GM20000 (cell line): Measurements from ENCODE around the gene ZBTB34.

Experiments used
- DNase-seq: peaks from one replicate; pipeline ENCODE4 v3.0.0; 2012; ENCODE audit warnings: low spot score
- TF ChIP-seq, protein P1 (sequence below): IDR thresholded peaks from 2 replicates; pipeline ENCODE4 v1.5.1; 2012; ENCODE audit warnings: mild to moderate bottlenecking, control low read depth; ENCODE audit errors: extremely low read depth, missing control alignments

ZBTB34 gene

DNA sequence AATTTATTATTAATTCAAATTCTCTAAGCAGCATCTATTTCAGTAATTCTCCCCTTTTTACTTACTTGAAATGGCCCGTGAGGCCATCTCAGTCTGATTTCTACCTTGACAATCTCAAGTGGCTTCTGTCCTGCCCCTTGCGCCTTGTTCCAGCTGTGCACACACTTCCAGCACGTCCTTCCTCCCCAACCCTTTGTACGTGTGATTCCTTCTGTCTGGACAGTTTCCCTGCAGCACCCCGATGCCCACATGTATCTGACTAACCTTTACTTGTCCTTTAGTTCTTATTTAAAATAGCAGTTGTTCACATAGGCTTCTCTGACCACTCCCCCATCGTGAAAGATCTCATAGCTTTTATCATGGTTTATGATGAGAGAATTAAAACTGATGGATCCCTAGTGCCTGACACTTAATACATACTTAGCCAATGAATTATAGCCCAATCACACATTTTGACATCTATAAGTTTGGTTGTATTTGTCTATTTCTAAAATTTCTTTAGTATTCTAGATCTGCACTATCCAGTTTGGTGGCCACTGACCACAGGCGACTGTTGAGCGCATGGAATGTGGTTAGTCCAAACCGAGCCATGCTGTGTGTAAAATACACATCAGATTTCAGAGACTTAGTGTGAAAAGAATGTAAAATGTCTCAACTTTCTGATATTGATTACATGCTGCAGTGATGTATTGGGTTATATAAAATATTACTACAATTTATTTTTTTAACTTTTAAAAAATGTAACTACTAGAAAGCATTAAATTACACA lies 14.3 kb downstream of the ZBTB34 start:
- no peak for DNase-seq
- TF ChIP-seq, protein P1, sequence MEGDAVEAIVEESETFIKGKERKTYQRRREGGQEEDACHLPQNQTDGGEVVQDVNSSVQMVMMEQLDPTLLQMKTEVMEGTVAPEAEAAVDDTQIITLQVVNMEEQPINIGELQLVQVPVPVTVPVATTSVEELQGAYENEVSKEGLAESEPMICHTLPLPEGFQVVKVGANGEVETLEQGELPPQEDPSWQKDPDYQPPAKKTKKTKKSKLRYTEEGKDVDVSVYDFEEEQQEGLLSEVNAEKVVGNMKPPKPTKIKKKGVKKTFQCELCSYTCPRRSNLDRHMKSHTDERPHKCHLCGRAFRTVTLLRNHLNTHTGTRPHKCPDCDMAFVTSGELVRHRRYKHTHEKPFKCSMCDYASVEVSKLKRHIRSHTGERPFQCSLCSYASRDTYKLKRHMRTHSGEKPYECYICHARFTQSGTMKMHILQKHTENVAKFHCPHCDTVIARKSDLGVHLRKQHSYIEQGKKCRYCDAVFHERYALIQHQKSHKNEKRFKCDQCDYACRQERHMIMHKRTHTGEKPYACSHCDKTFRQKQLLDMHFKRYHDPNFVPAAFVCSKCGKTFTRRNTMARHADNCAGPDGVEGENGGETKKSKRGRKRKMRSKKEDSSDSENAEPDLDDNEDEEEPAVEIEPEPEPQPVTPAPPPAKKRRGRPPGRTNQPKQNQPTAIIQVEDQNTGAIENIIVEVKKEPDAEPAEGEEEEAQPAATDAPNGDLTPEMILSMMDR, result no peak

DNA sequence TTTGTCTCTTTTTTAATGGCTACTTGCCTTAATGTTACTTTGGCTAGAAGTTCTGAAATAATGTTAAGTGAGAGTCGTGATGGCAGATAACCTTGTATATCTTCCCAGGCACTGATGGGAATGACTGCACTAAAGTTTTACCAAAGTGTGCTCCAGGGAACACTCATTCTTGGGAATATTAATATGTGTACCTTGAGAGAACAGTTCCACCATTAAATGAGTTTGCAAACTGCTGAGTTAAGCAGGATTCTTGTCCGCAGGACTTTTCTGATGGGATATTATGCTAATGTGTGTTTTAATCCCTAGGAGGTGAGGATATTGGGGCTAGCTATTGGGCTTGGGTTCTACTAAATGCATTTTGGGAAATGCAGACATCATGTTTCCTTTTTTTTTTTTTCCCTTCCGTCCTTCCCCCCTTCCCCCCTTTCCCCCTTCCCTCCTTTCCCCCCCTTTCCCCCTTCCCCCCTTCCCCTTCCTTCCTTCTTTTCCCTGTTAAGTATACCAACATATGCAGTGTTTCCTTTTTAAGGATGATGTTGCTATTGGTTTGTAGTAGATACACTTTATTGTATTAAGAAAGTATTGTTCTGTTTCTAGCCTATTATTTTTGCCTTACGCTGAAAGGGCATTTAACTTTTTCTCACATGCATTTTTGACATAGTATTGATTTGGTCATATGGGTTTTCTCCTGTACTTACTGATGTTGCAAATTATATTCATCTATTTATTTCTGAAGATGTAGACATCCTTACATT lies 15.5 kb downstream of the ZBTB34 start:
- DNase-seq, result no peak
- TF ChIP-seq, protein P1, result no peak

DNA sequence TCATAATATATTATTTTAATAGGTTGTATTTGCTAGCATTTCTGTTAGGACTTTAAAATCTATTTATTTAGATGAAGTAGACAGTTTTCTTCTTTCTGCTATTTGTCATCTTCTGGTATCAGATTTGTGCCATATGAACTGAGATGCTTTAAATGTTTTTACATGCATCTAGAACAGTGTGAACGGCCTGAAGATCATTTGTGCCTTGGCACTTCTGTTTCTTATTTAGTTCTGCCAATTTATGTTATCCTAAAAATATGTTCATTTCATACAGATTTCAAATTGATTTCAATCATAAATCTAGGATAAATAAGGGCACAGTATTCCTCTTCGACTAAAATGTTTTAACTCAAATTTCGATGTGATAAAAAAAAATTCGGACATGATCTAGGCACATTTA lies 16.1 kb downstream of the ZBTB34 start:
- TF ChIP-seq, protein P1, result no peak
- no peak for DNase-seq

DNA sequence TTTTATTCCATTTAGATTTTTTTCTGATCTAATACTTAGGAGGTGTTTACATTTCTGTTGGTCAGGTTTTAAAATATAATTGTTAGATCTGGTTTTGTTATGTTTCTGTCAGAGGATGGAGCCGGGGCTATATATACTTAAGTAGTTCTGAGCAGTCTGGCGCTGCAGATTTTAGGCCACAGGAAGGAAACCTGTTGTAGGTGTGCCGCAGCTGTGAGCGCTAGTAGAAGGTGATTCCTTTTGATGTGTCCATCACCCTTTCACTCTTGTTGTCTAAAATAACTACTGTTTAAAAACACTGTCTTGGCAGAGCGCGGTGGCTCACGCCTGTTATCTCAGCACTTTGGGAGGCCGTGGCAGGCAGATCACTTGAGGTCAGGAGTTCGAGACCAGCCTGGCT lies 17.0 kb downstream of the ZBTB34 start:
- TF ChIP-seq, protein P1, result no peak
- DNase-seq, result no peak

DNA sequence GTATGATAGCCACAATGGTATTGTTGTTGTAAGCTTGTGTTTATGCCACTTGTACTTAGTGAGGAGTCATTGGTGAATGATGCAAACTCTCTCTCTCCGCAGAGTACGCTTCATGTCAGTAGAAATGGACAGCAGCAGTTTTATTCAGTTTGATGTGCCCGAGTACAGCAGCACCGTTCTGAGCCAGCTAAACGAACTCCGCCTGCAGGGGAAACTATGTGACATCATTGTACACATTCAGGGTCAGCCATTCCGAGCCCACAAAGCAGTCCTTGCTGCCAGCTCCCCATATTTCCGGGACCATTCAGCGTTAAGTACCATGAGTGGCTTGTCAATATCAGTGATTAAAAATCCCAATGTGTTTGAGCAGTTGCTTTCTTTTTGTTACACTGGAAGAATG lies 18.8 kb downstream of the ZBTB34 start:
- no peak for DNase-seq
- TF ChIP-seq, protein P1, result no peak

DNA sequence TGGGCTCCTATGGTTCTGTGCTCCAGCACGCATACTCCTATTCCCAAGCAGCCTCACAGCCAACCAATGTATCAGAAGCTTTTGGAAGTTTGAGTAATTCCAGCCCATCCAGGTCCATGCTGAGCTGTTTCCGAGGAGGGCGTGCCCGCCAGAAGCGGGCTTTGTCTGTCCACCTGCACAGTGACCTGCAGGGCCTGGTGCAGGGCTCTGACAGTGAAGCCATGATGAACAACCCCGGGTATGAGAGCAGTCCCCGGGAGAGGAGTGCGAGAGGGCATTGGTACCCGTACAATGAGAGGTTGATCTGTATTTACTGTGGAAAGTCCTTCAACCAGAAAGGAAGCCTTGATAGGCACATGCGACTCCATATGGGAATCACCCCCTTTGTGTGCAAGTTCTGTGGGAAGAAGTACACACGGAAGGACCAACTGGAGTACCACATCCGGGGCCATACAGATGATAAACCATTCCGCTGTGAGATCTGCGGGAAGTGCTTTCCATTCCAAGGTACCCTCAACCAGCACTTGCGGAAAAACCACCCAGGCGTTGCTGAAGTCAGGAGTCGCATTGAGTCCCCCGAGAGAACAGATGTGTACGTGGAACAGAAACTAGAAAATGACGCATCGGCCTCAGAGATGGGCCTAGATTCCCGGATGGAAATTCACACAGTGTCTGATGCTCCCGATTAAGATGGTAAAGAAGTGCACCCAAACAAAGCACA lies 19.9 kb downstream of the ZBTB34 start:
- no peak for DNase-seq
- TF ChIP-seq, protein P1, result no peak

DNA sequence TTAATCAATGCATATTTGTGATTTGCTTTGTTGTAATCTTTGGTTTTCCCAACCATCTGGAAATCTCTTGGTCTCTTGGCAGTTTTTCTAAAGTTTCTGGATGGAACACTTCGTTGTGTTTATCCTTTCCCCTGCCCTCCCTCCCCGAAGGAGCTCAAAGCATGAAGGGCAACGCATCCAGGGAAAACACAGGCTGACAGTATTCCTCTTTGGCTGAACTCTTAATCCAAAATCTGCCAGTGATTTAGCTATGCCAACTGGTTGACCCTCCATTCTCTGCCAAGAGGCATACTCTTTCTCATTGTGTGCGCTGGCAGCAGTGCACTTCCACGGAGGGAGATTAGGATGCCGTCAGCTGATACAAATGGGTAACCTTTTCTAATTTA lies 20.5 kb downstream of the ZBTB34 start:
- TF ChIP-seq, protein P1, result no peak
- no peak for DNase-seq
